ENCODE results near the gene TMEM30A. TPM values are rescaled to one million over a fixed set of nuclear protein-coding genes. Genes with fewer than 3 reads are reported as not detected.

Gene TMEM30A
- total RNA-seq, 2 experiments from 2014 or later, result 18.2 to 32.1 TPM

GRCh38 chr6:75213112-75213511, 71.5 kb downstream of the TMEM30A start:
- POLR2A ChIA-PET, result interaction anchor here (0.6 kb wide), 1 partner anchor 9 kb away, joined by 3 read pairs; no protein-coding TSS in a partner anchor
- no peaks in the 10 kb centered on the region for H3K36me3 ChIP-seq (ENCODE audit: insufficient read depth, low read length)
- no TSS peak for BruUV-seq (replicated peaks)
- no peaks in the 10 kb centered on the region for H3K9me3 ChIP-seq (ENCODE audit: low read length)
- H3K79me2 ChIP-seq (ENCODE audit: insufficient read depth, low read depth, low read length), result no peaks in the 10 kb centered on the region
- no peaks in the 10 kb centered on the region for H4K20me1 ChIP-seq (ENCODE audit: insufficient read depth, low read length)
- H3K9me2 ChIP-seq (ENCODE audit: insufficient read depth, low read length), result no peaks in the 10 kb centered on the region
- intact Hi-C loops (cut with micrococcal nuclease; ENCODE audit: unreplicated experiment), result no loop called here
- DNase-seq (ENCODE audit: low spot score), result no peak
- no peak overlapping the region for H3K27ac ChIP-seq (ENCODE audit: low read depth, low read length, poor library complexity, severe bottlenecking)
- no peaks in the 10 kb centered on the region for H3K4me1 ChIP-seq (ENCODE audit: insufficient read depth, low read length, poor library complexity, severe bottlenecking)
- H2AFZ ChIP-seq (ENCODE audit: low read length), result no peak overlapping the region
- H3K4me3 ChIP-seq (ENCODE audit: low read depth, low read length, poor library complexity, severe bottlenecking), result no peak overlapping the region
- CTCF ChIA-PET (ENCODE audit: unreplicated experiment), result no interaction called here
- H3K4me2 ChIP-seq (ENCODE audit: low read length), result no peak overlapping the region
- TF ChIP-seq EZH2phosphoT487 (IDR thresholded peaks at IDR 0.05; ENCODE audit: borderline replicate concordance, low read depth, low read length) (no peak), CTCF (conservative IDR thresholded peaks at IDR 0.05; ENCODE audit: low read length) (no peak)

- POLR2A ChIA-PET, result interaction anchor here (1.0 to 1.4 kb wide), 2 partner anchors 9 to 28 kb away, joined by 3 to 5 read pairs; no protein-coding TSS in a partner anchor
- CTCF ChIA-PET (ENCODE audit: unreplicated experiment), result interaction anchor here (0.6 kb wide), 1 partner anchor 484 kb away, joined by 3 read pairs; no protein-coding TSS in a partner anchor
Observed at GRCh38 chr6:75211920-75212590, 72.5 kb downstream of the TMEM30A start.

More at GRCh38 chr6:75211920-75212590, 72.5 kb downstream of the TMEM30A start:
- no peak for TF ChIP-seq EZH2phosphoT487 (IDR thresholded peaks at IDR 0.05; ENCODE audit: borderline replicate concordance, low read depth, low read length)
- no peak for TF ChIP-seq CTCF (conservative IDR thresholded peaks at IDR 0.05; ENCODE audit: low read length)
- H3K9me3 ChIP-seq (ENCODE audit: low read length), result no peaks in the 10 kb centered on the region
- H3K4me3 ChIP-seq (ENCODE audit: low read depth, low read length, poor library complexity, severe bottlenecking), result no peak overlapping the region
- intact Hi-C loops (cut with micrococcal nuclease; ENCODE audit: unreplicated experiment), result no loop called here
- H3K4me1 ChIP-seq (ENCODE audit: insufficient read depth, low read length, poor library complexity, severe bottlenecking), result no peaks in the 10 kb centered on the region
- BruUV-seq (replicated peaks), result no TSS peak
- no peak overlapping the region for H2AFZ ChIP-seq (ENCODE audit: low read length)
- no peak overlapping the region for H3K27ac ChIP-seq (ENCODE audit: low read depth, low read length, poor library complexity, severe bottlenecking)
- H3K36me3 ChIP-seq (ENCODE audit: insufficient read depth, low read length), result no peaks in the 10 kb centered on the region
- H3K4me2 ChIP-seq (ENCODE audit: low read length), result no peak overlapping the region
- no peaks in the 10 kb centered on the region for H4K20me1 ChIP-seq (ENCODE audit: insufficient read depth, low read length)
- no peak for DNase-seq (ENCODE audit: low spot score)
- H3K79me2 ChIP-seq (ENCODE audit: insufficient read depth, low read depth, low read length), result no peaks in the 10 kb centered on the region
- H3K9me2 ChIP-seq (ENCODE audit: insufficient read depth, low read length), result no peaks in the 10 kb centered on the region

Data from OCI-LY7 (cell line).